SK-N-SH (cell line): ENCODE data around the gene KRT71. TPM values are rescaled to one million over a fixed set of nuclear protein-coding genes. Genes with fewer than 3 reads are reported as not detected.

Experiments
- CTCF ChIA-PET: fragments of 300-600, 350-600 bp; formaldehyde crosslinking; extraction: SDS; loops from one replicate; lab custom pipeline; 2021; lab: Yijun Ruan, JAX
- POLR2A ChIA-PET: fragments of 350-600 bp; sonication (Branson Sonifier 250); formaldehyde crosslinking; extraction: SDS; loops from one replicate; lab custom pipeline; 2020; ENCODE audit warnings: antibody characterized with exemption, inconsistent platforms; lab: Yijun Ruan, JAX
- DNase-seq: peaks from one replicate; pipeline ENCODE4 v3.0.0; 2012
- H2AFZ ChIP-seq: fragments of 200-600 bp; sonication (generic); 2 replicates; pipeline ENCODE4 v1.8.1; 2016; ENCODE audit warnings: antibody characterized with exemption, mild to moderate bottlenecking, low read depth
- H3F3A ChIP-seq: fragments of 200-600 bp; sonication (generic); replicated peaks from 2 replicates; pipeline ENCODE3; 2016; ENCODE audit warnings: antibody characterized with exemption, mild to moderate bottlenecking; ENCODE audit not compliant: insufficient read depth
- H3K27ac ChIP-seq, 2 experiments: fragments of 200-500 bp in 1 of 2; fragments of 200-600 bp in 1 of 2; sonication (Bioruptor generic) in 1 of 2; sonication (generic), shearing (Covaris generic) in 1 of 2; 2 replicates each; pipeline versions ENCODE4 v1.5.1 to v1.6.1; 2014 to 2016; ENCODE audit warnings: low read depth in 2 of 2, inconsistent platforms in 1 of 2, low read length in 1 of 2, mild to moderate bottlenecking in 1 of 2, mixed read lengths in 1 of 2
- H3K27me3 ChIP-seq: fragments of 200-600 bp; sonication (generic), shearing (Covaris generic); 2 replicates; pipeline ENCODE4 v1.6.1; 2016; ENCODE audit warnings: mixed run types; ENCODE audit not compliant: insufficient read depth
- H3K36me3 ChIP-seq, 2 experiments: fragments of 200-500 bp in 1 of 2; fragments of 200-600 bp in 1 of 2; sonication (Bioruptor generic) in 1 of 2; sonication (generic) in 1 of 2; replicated peaks in 1 of 2; 2 replicates each; pipeline versions ENCODE3 to v1.5.1; 2014 to 2016; ENCODE audit warnings: low read length in 1 of 2, mild to moderate bottlenecking in 1 of 2; ENCODE audit not compliant: insufficient read depth in 2 of 2, control insufficient read depth in 1 of 2
- H3K4me1 ChIP-seq, 2 experiments: fragments of 200-500 bp in 1 of 2; fragments of 200-600 bp in 1 of 2; sonication (Bioruptor generic) in 1 of 2; sonication (generic), shearing (Covaris generic) in 1 of 2; 2 replicates each; pipeline versions ENCODE4 v1.5.1 to v1.6.1; 2014 to 2016; ENCODE audit warnings: low read depth in 1 of 2, low read length in 1 of 2, mixed run types in 1 of 2; ENCODE audit not compliant: insufficient read depth in 2 of 2, control insufficient read depth in 1 of 2
- H3K4me2 ChIP-seq: fragments of 200-600 bp; sonication (generic), shearing (Covaris generic); 2 replicates; pipeline ENCODE4 v1.6.1; 2017; ENCODE audit warnings: mixed run types
- H3K4me3 ChIP-seq, 2 experiments: fragments of 200-500 bp in 1 of 2; fragments of 200-600 bp in 1 of 2; sonication (Bioruptor generic) in 1 of 2; sonication (generic), shearing (Covaris generic) in 1 of 2; 2 replicates each; pipeline versions ENCODE4 v1.5.1 to v1.8.1; 2014 to 2016; ENCODE audit warnings: low read depth in 2 of 2, inconsistent platforms in 1 of 2, low read length in 1 of 2, mild to moderate bottlenecking in 1 of 2, mixed read lengths in 1 of 2, moderate library complexity in 1 of 2
- H3K79me2 ChIP-seq: fragments of 200-600 bp; sonication (generic); 2 replicates; pipeline ENCODE4 v1.8.1; 2017; ENCODE audit warnings: mild to moderate bottlenecking; ENCODE audit not compliant: insufficient read depth
- H3K9ac ChIP-seq: fragments of 200-600 bp; sonication (generic); 2 replicates; pipeline ENCODE4 v1.6.1; 2017; ENCODE audit warnings: mixed run types
- H3K9me2 ChIP-seq: fragments of 200-600 bp; sonication (generic); 2 replicates; pipeline ENCODE4 v1.6.1; 2017; ENCODE audit warnings: mixed run types
- H3K9me3 ChIP-seq: fragments of 200-600 bp; sonication (generic); 2 replicates; pipeline ENCODE4 v1.6.1; 2017; ENCODE audit warnings: mixed run types, mild to moderate bottlenecking, moderate library complexity
- H4K20me1 ChIP-seq: fragments of 200-600 bp; sonication (generic); 2 replicates; pipeline ENCODE4 v1.6.1; 2017; ENCODE audit warnings: mild to moderate bottlenecking, mixed run types; ENCODE audit not compliant: insufficient read depth
- ELF1 ChIP-seq: IDR thresholded peaks from 2 replicates; pipeline ENCODE4 v1.4.0; 2012
- EZH2phosphoT487 ChIP-seq: fragments of 200-600 bp; sonication (generic); IDR thresholded peaks from 2 replicates; pipeline ENCODE4 v1.6.1; 2017; ENCODE audit warnings: low read depth, mixed run types, mild to moderate bottlenecking, antibody characterized with exemption, moderate library complexity, borderline replicate concordance
- FOSL2 ChIP-seq: IDR thresholded peaks from 2 replicates; pipeline ENCODE4 v1.4.0; 2012; ENCODE audit warnings: low read depth, mild to moderate bottlenecking, moderate library complexity, borderline replicate concordance
- FOXJ3 ChIP-seq: sonication (generic); formaldehyde crosslinking; IDR thresholded peaks from 2 replicates; pipeline ENCODE4 v1.5.1; 2020; ENCODE audit warnings: mild to moderate bottlenecking, missing genetic modification reagents
- GABPA ChIP-seq: IDR thresholded peaks from 2 replicates; pipeline ENCODE4 v1.4.0; 2012; ENCODE audit warnings: low read depth, mild to moderate bottlenecking
- JUND ChIP-seq: IDR thresholded peaks from 2 replicates; pipeline ENCODE4 v1.4.0; 2012
- MEF2A ChIP-seq: IDR thresholded peaks from 2 replicates; pipeline ENCODE4 v1.4.0; 2012; ENCODE audit warnings: low read depth, borderline replicate concordance
- MXI1 ChIP-seq: IDR thresholded peaks from 2 replicates; pipeline ENCODE4 v1.6.1; 2012; ENCODE audit warnings: mild to moderate bottlenecking, low read depth, low read length, improper control_type of control experiment
- POLR2AphosphoS5 ChIP-seq: IDR thresholded peaks from 2 replicates; pipeline ENCODE4 v1.6.1; 2012; ENCODE audit warnings: low read depth, low read length
- RAD21 ChIP-seq: IDR thresholded peaks from 2 replicates; pipeline ENCODE4 v1.6.1; 2012; ENCODE audit warnings: mild to moderate bottlenecking, low read length
- RCOR1 ChIP-seq: fragments of 150-350 bp; IDR thresholded peaks from 2 replicates; pipeline ENCODE4 v1.6.1; 2017; ENCODE audit warnings: antibody characterized with exemption, low read length
- SIN3A ChIP-seq: IDR thresholded peaks from 2 replicates; pipeline ENCODE4 v1.6.1; 2012; ENCODE audit warnings: low read depth, mild to moderate bottlenecking, low read length, moderate library complexity, borderline replicate concordance
- SMC3 ChIP-seq: IDR thresholded peaks from 2 replicates; pipeline ENCODE4 v1.6.1; 2012; ENCODE audit warnings: low read depth, low read length, improper control_type of control experiment
- YY1 ChIP-seq: IDR thresholded peaks from 2 replicates; pipeline ENCODE4 v1.4.0; 2012; ENCODE audit warnings: low read depth, mild to moderate bottlenecking
- WGBS: methylation state at CpG from one replicate; pipeline ENCODE4 v1.1.6; 2017; ENCODE audit warnings: low lambda C conversion rate; 5-methylcytosine and 5-hydroxymethylcytosine counted together
- polyA plus RNA-seq, 3 experiments: library from polyadenylated mRNA; depleted of rRNA; stranded (reverse); fragments of >200 nt; gene quantifications; 2 replicates each; pipeline ENCODE4 v1.2.3, GENCODE V29; 2012
- TF ChIP-seq, protein P1 (sequence below): fragments of 150-350 bp; IDR thresholded peaks from 2 replicates; pipeline ENCODE4 v1.6.1; 2016; ENCODE audit warnings: mild to moderate bottlenecking, low read depth, low read length
- TF ChIP-seq, protein P2 (sequence below): IDR thresholded peaks from 2 replicates; pipeline ENCODE4 v1.6.1; 2012; ENCODE audit warnings: mild to moderate bottlenecking, low read depth, low read length, moderate library complexity
- TF ChIP-seq, protein P3 (sequence below): IDR thresholded peaks from 2 replicates; pipeline ENCODE4 v1.4.0; 2012; ENCODE audit warnings: low read depth, borderline replicate concordance
- TF ChIP-seq, protein P4 (sequence below): fragments of 150-350 bp; IDR thresholded peaks from 2 replicates; pipeline ENCODE4 v1.6.1; 2017; ENCODE audit warnings: antibody characterized with exemption, low read length, low read depth, borderline replicate concordance

KRT71 gene
- polyA plus RNA-seq, 1 of the 3 experiments (the other 2 are of a cell fraction) = not detected

DNA sequence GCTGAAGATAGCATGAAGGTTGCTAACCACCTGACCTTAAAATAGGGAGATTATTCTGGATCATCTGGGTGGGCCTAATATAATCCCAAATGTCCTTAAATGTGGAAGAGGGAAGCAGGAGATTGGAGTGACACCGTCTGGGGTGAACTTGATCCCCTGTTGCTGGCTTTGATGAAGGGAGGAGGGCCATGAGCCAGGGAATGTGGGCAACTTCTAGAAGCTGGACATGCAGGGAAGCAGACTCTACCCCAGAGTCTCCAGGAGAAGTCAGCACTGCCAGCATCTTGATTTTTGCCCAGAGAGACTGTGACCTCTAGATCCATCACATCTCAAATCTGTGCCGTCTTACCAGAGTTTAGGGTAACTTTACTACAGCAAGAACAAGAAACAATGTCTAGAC lies 23.5 kb downstream of the KRT71 start:
- DNase-seq = no peak
- 51% methylated on average over 2 of the region's 2 CpGs for WGBS
- Histone ChIP-seq H3K9me3 (no peaks in the 10 kb centered on the region), H3K36me3 (no peaks in the 10 kb centered on the region), H3K27me3 (peaks cover 33% of the 10 kb centered on the region; the same call in 1 of the 2 replicates), H2AFZ (no peak overlapping the region), H3K79me2 (no peaks in the 10 kb centered on the region), H3K9ac (no peak overlapping the region), H3K9me2 (no peaks in the 10 kb centered on the region), H3K27ac (no peak overlapping the region), H3K4me1 (no peaks in the 10 kb centered on the region), H3K4me2 (no peak overlapping the region), H3F3A (no peaks in the 10 kb centered on the region), H3K4me3 (no peak overlapping the region), H4K20me1 (no peaks in the 10 kb centered on the region)
- CTCF ChIA-PET = no interaction called here
- POLR2A ChIA-PET = no interaction called here
- TF ChIP-seq ELF1 = no peak
- TF ChIP-seq SIN3A = no peak
- no peak for TF ChIP-seq YY1
- no peak for TF ChIP-seq FOSL2
- TF ChIP-seq, protein P1, sequence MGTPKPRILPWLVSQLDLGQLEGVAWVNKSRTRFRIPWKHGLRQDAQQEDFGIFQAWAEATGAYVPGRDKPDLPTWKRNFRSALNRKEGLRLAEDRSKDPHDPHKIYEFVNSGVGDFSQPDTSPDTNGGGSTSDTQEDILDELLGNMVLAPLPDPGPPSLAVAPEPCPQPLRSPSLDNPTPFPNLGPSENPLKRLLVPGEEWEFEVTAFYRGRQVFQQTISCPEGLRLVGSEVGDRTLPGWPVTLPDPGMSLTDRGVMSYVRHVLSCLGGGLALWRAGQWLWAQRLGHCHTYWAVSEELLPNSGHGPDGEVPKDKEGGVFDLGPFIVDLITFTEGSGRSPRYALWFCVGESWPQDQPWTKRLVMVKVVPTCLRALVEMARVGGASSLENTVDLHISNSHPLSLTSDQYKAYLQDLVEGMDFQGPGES = no peak
- TF ChIP-seq, protein P2, sequence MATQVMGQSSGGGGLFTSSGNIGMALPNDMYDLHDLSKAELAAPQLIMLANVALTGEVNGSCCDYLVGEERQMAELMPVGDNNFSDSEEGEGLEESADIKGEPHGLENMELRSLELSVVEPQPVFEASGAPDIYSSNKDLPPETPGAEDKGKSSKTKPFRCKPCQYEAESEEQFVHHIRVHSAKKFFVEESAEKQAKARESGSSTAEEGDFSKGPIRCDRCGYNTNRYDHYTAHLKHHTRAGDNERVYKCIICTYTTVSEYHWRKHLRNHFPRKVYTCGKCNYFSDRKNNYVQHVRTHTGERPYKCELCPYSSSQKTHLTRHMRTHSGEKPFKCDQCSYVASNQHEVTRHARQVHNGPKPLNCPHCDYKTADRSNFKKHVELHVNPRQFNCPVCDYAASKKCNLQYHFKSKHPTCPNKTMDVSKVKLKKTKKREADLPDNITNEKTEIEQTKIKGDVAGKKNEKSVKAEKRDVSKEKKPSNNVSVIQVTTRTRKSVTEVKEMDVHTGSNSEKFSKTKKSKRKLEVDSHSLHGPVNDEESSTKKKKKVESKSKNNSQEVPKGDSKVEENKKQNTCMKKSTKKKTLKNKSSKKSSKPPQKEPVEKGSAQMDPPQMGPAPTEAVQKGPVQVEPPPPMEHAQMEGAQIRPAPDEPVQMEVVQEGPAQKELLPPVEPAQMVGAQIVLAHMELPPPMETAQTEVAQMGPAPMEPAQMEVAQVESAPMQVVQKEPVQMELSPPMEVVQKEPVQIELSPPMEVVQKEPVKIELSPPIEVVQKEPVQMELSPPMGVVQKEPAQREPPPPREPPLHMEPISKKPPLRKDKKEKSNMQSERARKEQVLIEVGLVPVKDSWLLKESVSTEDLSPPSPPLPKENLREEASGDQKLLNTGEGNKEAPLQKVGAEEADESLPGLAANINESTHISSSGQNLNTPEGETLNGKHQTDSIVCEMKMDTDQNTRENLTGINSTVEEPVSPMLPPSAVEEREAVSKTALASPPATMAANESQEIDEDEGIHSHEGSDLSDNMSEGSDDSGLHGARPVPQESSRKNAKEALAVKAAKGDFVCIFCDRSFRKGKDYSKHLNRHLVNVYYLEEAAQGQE = no peak
- no peak for TF ChIP-seq RCOR1
- TF ChIP-seq FOXJ3 (CRISPR knock-in tag) = no peak

DNA sequence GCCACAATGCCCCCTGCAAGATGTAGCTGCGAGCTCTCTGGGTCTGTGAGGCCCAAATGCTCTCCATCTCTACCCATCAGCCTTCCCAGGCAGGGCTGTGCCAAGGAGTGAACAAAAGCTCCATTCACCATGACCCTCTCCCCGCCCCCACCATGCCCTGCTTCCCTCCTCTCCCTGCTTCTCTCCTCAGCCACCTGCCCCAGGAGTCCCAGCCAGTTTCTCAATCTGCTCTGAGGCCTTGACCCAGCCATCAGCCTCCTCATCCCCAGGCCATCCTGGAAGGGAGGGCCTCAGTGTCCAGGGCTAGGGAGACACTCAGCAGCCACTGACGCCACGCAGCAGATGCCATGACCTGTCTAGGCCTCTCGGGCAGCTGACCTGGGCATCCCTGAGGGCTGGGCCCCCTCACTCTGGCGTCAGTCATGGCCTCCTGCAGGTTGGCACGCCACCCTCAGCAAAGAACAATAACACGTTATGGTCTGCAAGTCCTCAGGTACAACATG lies 24.3 kb downstream of the KRT71 start:
- H3K9ac ChIP-seq = no peak overlapping the region
- H3F3A ChIP-seq = no peaks in the 10 kb centered on the region
- H4K20me1 ChIP-seq = no peaks in the 10 kb centered on the region
- H3K4me2 ChIP-seq = no peak overlapping the region
- H2AFZ ChIP-seq = no peak overlapping the region
- POLR2A ChIA-PET = no interaction called here
- no peaks in the 10 kb centered on the region for H3K9me2 ChIP-seq
- peaks cover 40% of the 10 kb centered on the region; the same call in 1 of the 2 replicates for H3K27me3 ChIP-seq
- H3K4me3 ChIP-seq = no peak overlapping the region
- WGBS = 28% methylated on average over 8 of the region's 8 CpGs
- CTCF ChIA-PET = interaction anchor here (0.9 kb wide), 1 partner anchor 35 kb away, joined by 3 read pairs; no protein-coding TSS in a partner anchor
- DNase-seq = no peak
- H3K4me1 ChIP-seq = no peaks in the 10 kb centered on the region
- no peak overlapping the region for H3K27ac ChIP-seq
- H3K36me3 ChIP-seq = no peaks in the 10 kb centered on the region
- H3K79me2 ChIP-seq = no peaks in the 10 kb centered on the region
- no peaks in the 10 kb centered on the region for H3K9me3 ChIP-seq
- TF ChIP-seq GABPA (no peak), MXI1 (no peak), JUND (no peak), RAD21 (no peak), RCOR1 (no peak), POLR2AphosphoS5 (no peak), FOXJ3 (CRISPR knock-in tag) (no peak), SMC3 (no peak), MEF2A (no peak), EZH2phosphoT487 (no peak)
- TF ChIP-seq, protein P3, sequence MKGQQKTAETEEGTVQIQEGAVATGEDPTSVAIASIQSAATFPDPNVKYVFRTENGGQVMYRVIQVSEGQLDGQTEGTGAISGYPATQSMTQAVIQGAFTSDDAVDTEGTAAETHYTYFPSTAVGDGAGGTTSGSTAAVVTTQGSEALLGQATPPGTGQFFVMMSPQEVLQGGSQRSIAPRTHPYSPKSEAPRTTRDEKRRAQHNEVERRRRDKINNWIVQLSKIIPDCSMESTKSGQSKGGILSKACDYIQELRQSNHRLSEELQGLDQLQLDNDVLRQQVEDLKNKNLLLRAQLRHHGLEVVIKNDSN = no peak
- TF ChIP-seq, protein P2 = no peak
- TF ChIP-seq, protein P4, sequence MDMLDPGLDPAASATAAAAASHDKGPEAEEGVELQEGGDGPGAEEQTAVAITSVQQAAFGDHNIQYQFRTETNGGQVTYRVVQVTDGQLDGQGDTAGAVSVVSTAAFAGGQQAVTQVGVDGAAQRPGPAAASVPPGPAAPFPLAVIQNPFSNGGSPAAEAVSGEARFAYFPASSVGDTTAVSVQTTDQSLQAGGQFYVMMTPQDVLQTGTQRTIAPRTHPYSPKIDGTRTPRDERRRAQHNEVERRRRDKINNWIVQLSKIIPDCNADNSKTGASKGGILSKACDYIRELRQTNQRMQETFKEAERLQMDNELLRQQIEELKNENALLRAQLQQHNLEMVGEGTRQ = no peak
